ENCODE measurements around the gene TEAD1. TPM values are rescaled to one million over a fixed set of nuclear protein-coding genes. Genes with fewer than 3 reads are reported as not detected.
"Not testable (repeated sequence)": the region's sequence is repeated elsewhere in the genome, so short reads cannot be mapped to it uniquely, and the experiment has no call there.

The TEAD1 gene
- total RNA-seq, 8 experiments from 2014 or later = 18.0 to 125 (median 40.2) TPM

- H3K4me3 ChIP-seq = no peak overlapping the region
- in situ Hi-C loops (cut with MboI; ENCODE audit: low pct_unique_long_range_greater_than_20kb in 2 of 9, low sequenced_read_pairs in 9 of 9, unreplicated experiment in 9 of 9) = loop anchor here in 1 of 9 experiments (25.0 kb wide), 1 partner anchor 184 kb away; no protein-coding TSS in a partner anchor
- peaks cover 16 to 23% of the 10 kb centered on the region in 2 donors for H3K4me1 ChIP-seq (replicated peaks in 1 of 2)
- 20 to 100% (median 63%) methylated on average over 1 to 2 of the region's 2 CpGs; no CpG with 5 or more reads in 3 of the 10 experiments for WGBS, 10 experiments
- ATAC-seq (replicated peaks in 6 of 8) = peak in 3 of 8 experiments; percentile 3 to 19 (median 14)
- no peak overlapping the region for H3K27ac ChIP-seq
These were observed 197.0 kb downstream of the TEAD1 start for GRCh38 chr11:12871241-12871640.

GRCh38 chr11:12871788-12872321 lies 197.6 kb downstream of the TEAD1 start:
- Histone ChIP-seq H3K27ac (no peak overlapping the region), H3K4me1 (replicated peaks in 1 of 2) (peaks cover 14 to 22% of the 10 kb centered on the region in 2 donors), H3K4me3 (no peak overlapping the region)
- ATAC-seq (replicated peaks in 6 of 8) = peak in 5 of 8 experiments; percentile 27 to 79 (median 56)
- in situ Hi-C loops (cut with MboI; ENCODE audit: low pct_unique_long_range_greater_than_20kb in 2 of 9, low sequenced_read_pairs in 9 of 9, unreplicated experiment in 9 of 9) = loop anchor here in 1 of 9 experiments (25.0 kb wide), 1 partner anchor 185 kb away; no protein-coding TSS in a partner anchor
- WGBS, 10 experiments = 74 to 100% (median 97%) methylated on average over 1 to 8 of the region's 11 CpGs; no CpG with 5 or more reads in 1 of the 10 experiments

- no peak overlapping the region for H3K4me3 ChIP-seq
- in situ Hi-C loops (cut with MboI; ENCODE audit: low pct_unique_long_range_greater_than_20kb in 2 of 9, low sequenced_read_pairs in 9 of 9, unreplicated experiment in 9 of 9) = loop anchor here in 7 of 9 experiments (25.0 kb wide), 4 partner anchors 189 to 539 kb away; no protein-coding TSS in a partner anchor
- H3K4me1 ChIP-seq (replicated peaks in 1 of 2) = peaks cover 9 to 10% of the 10 kb centered on the region in 2 donors
- ATAC-seq (replicated peaks in 6 of 8) = no peak
- no peak overlapping the region for H3K27ac ChIP-seq
- WGBS, 10 experiments = 93 to 100% (median 100%) methylated on average over 1 to 5 of the region's 5 CpGs; no CpG with 5 or more reads in 5 of the 10 experiments
These were observed 202.1 kb downstream of the TEAD1 start for GRCh38 chr11:12876340-12876739.

- Histone ChIP-seq H3K4me3 (no peak overlapping the region), H3K4me1 (replicated peaks in 1 of 2) (peaks cover 3% of the 10 kb centered on the region in 2 donors), H3K27ac (no peak overlapping the region)
- WGBS, 10 experiments = 80 to 100% (median 89%) methylated on average over 1 to 4 of the region's 5 CpGs; no CpG with 5 or more reads in 2 of the 10 experiments
- in situ Hi-C loops (cut with MboI; ENCODE audit: low pct_unique_long_range_greater_than_20kb in 2 of 9, low sequenced_read_pairs in 9 of 9, unreplicated experiment in 9 of 9) = loop anchor here in 7 of 9 experiments (25.0 kb wide), 4 partner anchors 190 to 540 kb away; no protein-coding TSS in a partner anchor
- no peak for ATAC-seq (replicated peaks in 6 of 8)
These were observed 202.8 kb downstream of the TEAD1 start for GRCh38 chr11:12876988-12877387.

- not testable (repeated sequence) for H3K27ac ChIP-seq; H3K4me3 ChIP-seq; H3K4me1 ChIP-seq (replicated peaks in 1 of 2); ATAC-seq (replicated peaks in 6 of 8)
- WGBS, 10 experiments = 60 to 100% (median 95%) methylated on average over 1 to 2 of the region's 4 CpGs; no CpG with 5 or more reads in 6 of the 10 experiments
- in situ Hi-C loops (cut with MboI; ENCODE audit: low pct_unique_long_range_greater_than_20kb in 2 of 9, low sequenced_read_pairs in 9 of 9, unreplicated experiment in 9 of 9) = loop anchor here in 7 of 9 experiments (25.0 kb wide), 4 partner anchors 190 to 540 kb away; no protein-coding TSS in a partner anchor
These were observed 203.3 kb downstream of the TEAD1 start for GRCh38 chr11:12877508-12877907.

- WGBS, 10 experiments = 80 to 100% (median 93%) methylated on average over 1 to 6 of the region's 6 CpGs; no CpG with 5 or more reads in 4 of the 10 experiments
- no peak for ATAC-seq (replicated peaks in 6 of 8)
- H3K4me3 ChIP-seq = no peak overlapping the region
- no peaks in the 10 kb centered on the region for H3K4me1 ChIP-seq (replicated peaks in 1 of 2)
- no peak overlapping the region for H3K27ac ChIP-seq
- in situ Hi-C loops (cut with MboI; ENCODE audit: low pct_unique_long_range_greater_than_20kb in 2 of 9, low sequenced_read_pairs in 9 of 9, unreplicated experiment in 9 of 9) = loop anchor here in 7 of 9 experiments (25.0 kb wide), 4 partner anchors 193 to 543 kb away; no protein-coding TSS in a partner anchor
These were observed 206.1 kb downstream of the TEAD1 start for GRCh38 chr11:12880327-12880726.

GRCh38 chr11:12882670-12883069 lies 208.4 kb downstream of the TEAD1 start:
- Histone ChIP-seq H3K27ac (no peak overlapping the region), H3K4me3 (no peak overlapping the region), H3K4me1 (replicated peaks in 1 of 2) (no peaks in the 10 kb centered on the region)
- WGBS, 10 experiments = 0 to 90% (median 67%) methylated on average over 1 to 5 of the region's 5 CpGs; no CpG with 5 or more reads in 7 of the 10 experiments
- ATAC-seq (replicated peaks in 6 of 8) = no peak
- in situ Hi-C loops (cut with MboI; ENCODE audit: low pct_unique_long_range_greater_than_20kb in 2 of 9, low sequenced_read_pairs in 9 of 9, unreplicated experiment in 9 of 9) = loop anchor here in 7 of 9 experiments (25.0 kb wide), 4 partner anchors 195 to 545 kb away; no protein-coding TSS in a partner anchor

GRCh38 chr11:12884751-12885318 lies 210.6 kb downstream of the TEAD1 start:
- 67 to 100% (median 95%) methylated on average over 1 to 5 of the region's 5 CpGs; no CpG with 5 or more reads in 3 of the 10 experiments for whole genome bisulfite sequencing, 10 experiments
- in situ Hi-C loops (cut with MboI; ENCODE audit: low pct_unique_long_range_greater_than_20kb in 2 of 9, low sequenced_read_pairs in 9 of 9, unreplicated experiment in 9 of 9) = loop anchor here in 7 of 9 experiments (25.0 kb wide), 4 partner anchors 198 to 548 kb away; no protein-coding TSS in a partner anchor
- H3K4me3 ChIP-seq = no peak overlapping the region
- H3K4me1 ChIP-seq (replicated peaks in 1 of 2) = peaks cover 0 to 2% of the 10 kb centered on the region in 2 donors
- H3K27ac ChIP-seq = no peak overlapping the region
- ATAC-seq (replicated peaks in 6 of 8) = no peak

GRCh38 chr11:12885717-12886239 lies 211.6 kb downstream of the TEAD1 start:
- ATAC-seq (replicated peaks in 6 of 8) = no peak
- no peak overlapping the region for H3K27ac ChIP-seq
- H3K4me3 ChIP-seq = no peak overlapping the region
- in situ Hi-C loops (cut with MboI; ENCODE audit: low pct_unique_long_range_greater_than_20kb in 2 of 9, low sequenced_read_pairs in 9 of 9, unreplicated experiment in 9 of 9) = loop anchor here in 7 of 9 experiments (25.0 kb wide), 4 partner anchors 198 to 548 kb away; no protein-coding TSS in a partner anchor
- H3K4me1 ChIP-seq (replicated peaks in 1 of 2) = peaks cover 0 to 2% of the 10 kb centered on the region in 2 donors
- WGBS, 10 experiments = 50 to 100% (median 91%) methylated on average over 1 to 8 of the region's 8 CpGs

GRCh38 chr11:12886508-12886907 lies 212.3 kb downstream of the TEAD1 start:
- no peak overlapping the region for H3K4me3 ChIP-seq
- in situ Hi-C loops (cut with MboI; ENCODE audit: low pct_unique_long_range_greater_than_20kb in 2 of 9, low sequenced_read_pairs in 9 of 9, unreplicated experiment in 9 of 9) = loop anchor here in 7 of 9 experiments (25.0 kb wide), 4 partner anchors 199 to 549 kb away; no protein-coding TSS in a partner anchor
- no peak for ATAC-seq (replicated peaks in 6 of 8)
- H3K27ac ChIP-seq = no peak overlapping the region
- H3K4me1 ChIP-seq (replicated peaks in 1 of 2) = peaks cover 0 to 2% of the 10 kb centered on the region in 2 donors

- H3K4me1 ChIP-seq (replicated peaks in 1 of 2) = peaks cover 0 to 2% of the 10 kb centered on the region in 2 donors
- no peak overlapping the region for H3K27ac ChIP-seq
- ATAC-seq (replicated peaks in 6 of 8) = peak; percentile 67 to 90 (median 76)
- WGBS, 10 experiments = 0 to 68% (median 23%) methylated on average over 1 to 6 of the region's 6 CpGs; no CpG with 5 or more reads in 1 of the 10 experiments
- no peak overlapping the region for H3K4me3 ChIP-seq
- in situ Hi-C loops (cut with MboI; ENCODE audit: low pct_unique_long_range_greater_than_20kb in 2 of 9, low sequenced_read_pairs in 9 of 9, unreplicated experiment in 9 of 9) = loop anchor here in 7 of 9 experiments (25.0 kb wide), 4 partner anchors 201 to 551 kb away; no protein-coding TSS in a partner anchor
These were observed 214.4 kb downstream of the TEAD1 start for GRCh38 chr11:12888525-12889158.

GRCh38 chr11:12889243-12889642 lies 215.0 kb downstream of the TEAD1 start:
- WGBS, 10 experiments = 33 to 100% (median 73%) methylated on average over 1 to 4 of the region's 5 CpGs
- H3K27ac ChIP-seq = no peak overlapping the region
- H3K4me3 ChIP-seq = no peak overlapping the region
- in situ Hi-C loops (cut with MboI; ENCODE audit: low pct_unique_long_range_greater_than_20kb in 2 of 9, low sequenced_read_pairs in 9 of 9, unreplicated experiment in 9 of 9) = loop anchor here in 7 of 9 experiments (25.0 kb wide), 4 partner anchors 202 to 552 kb away; no protein-coding TSS in a partner anchor
- ATAC-seq (replicated peaks in 6 of 8) = no peak
- peaks cover 0 to 2% of the 10 kb centered on the region in 2 donors for H3K4me1 ChIP-seq (replicated peaks in 1 of 2)

All from motor neuron (in vitro differentiated cells).